Measurements from ENCODE around the gene DMRT2.

The DMRT2 gene

DNA sequence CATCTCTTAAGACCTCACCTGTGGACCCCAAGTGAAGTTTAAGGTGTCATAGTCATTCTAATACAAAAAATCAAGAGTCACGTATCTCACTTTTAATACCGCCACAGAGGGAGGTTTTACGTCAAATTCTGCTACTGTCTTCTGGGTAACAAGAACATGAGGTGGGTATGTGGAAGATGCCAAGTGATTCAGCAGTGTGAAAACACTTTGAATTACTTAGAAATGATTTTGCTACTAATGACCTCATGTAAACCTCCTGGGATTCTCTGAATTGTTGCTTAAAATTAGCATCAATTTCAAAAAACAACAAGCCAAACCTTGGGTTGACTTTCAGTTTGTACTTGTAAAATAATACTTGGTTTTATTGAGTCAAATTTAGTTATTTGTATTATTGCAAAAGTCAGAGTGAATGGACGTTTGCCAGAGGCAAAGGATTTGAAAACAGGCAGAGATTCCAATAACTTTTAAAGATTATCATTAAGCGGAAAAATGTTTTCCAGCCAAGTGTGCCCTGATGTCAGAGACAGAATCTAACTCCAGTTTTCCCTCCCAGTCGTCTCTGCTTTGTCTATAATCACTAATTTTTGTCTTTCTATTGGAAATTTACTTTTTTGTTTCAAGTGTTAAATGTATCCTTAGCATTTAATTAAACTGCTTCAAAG is 8.8 kb downstream of the DMRT2 start:
- TF ChIP-seq CTCF (IDR thresholded peaks at IDR 0.05; ENCODE audit: low read length, missing control alignments), result no peak
- no peak overlapping the region for H3K4me3 ChIP-seq (replicated peaks; ENCODE audit: low read depth, low read length)
- DNase-seq (ENCODE audit: low read depth), result no peak

GRCh38 chr9:1065130-1065529 is 15.0 kb downstream of the DMRT2 start:
- TF ChIP-seq CTCF (IDR thresholded peaks at IDR 0.05; ENCODE audit: low read length, missing control alignments), result no peak
- no peak overlapping the region for H3K4me3 ChIP-seq (replicated peaks; ENCODE audit: low read depth, low read length)
- DNase-seq (ENCODE audit: low read depth), result no peak

DNA sequence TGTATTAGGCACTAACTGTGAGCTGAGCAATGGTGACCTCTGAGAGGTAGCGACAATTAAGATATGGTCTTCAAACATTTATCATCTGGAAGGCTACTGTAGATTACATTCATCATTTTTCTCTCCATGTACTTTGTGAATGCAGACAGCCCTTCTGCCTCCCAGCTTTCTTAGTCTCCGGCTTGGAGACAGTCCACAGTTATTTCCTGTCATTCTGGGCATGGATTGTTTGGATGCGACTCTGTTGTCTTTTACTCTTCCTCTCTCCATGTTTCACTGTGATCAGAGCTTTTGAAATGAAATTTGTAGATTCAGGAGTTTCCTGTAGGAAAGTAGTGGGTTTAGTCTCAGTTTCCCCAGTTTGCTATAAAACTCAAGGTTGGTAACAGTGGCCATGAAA is 20.5 kb downstream of the DMRT2 start:
- DNase-seq (ENCODE audit: low read depth), result no peak

GRCh38 chr9:1071730-1072129 is 21.6 kb downstream of the DMRT2 start:
- no peak overlapping the region for H3K4me3 ChIP-seq (replicated peaks; ENCODE audit: low read depth, low read length)
- no peak for TF ChIP-seq CTCF (IDR thresholded peaks at IDR 0.05; ENCODE audit: low read length, missing control alignments)
- no peak for DNase-seq (ENCODE audit: low read depth)

More for the DNA sequence above, 20.5 kb downstream of the DMRT2 start:
- no peak for TF ChIP-seq CTCF (IDR thresholded peaks at IDR 0.05; ENCODE audit: low read length, missing control alignments)
- no peak overlapping the region for H3K4me3 ChIP-seq (replicated peaks; ENCODE audit: low read depth, low read length)

DNA sequence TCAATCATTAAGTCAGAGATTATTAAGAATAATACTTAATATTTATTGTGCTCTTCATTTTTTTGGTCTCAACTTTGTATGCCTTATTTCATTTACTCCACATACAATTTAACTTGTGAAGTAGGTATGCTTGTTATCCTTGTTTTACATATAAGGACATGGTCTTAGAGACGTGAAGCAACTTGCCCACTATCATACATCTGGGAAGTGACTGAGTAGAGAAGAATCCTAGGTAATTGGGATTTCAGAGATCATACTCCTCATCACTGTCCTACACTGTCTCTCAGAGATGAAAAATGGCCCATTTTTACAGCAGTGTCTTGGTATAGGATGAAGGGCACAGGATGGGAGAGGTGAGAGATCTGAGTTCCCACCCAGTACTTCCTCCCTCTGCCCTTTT is 23.3 kb downstream of the DMRT2 start:
- DNase-seq (ENCODE audit: low read depth), result no peak
- H3K4me3 ChIP-seq (replicated peaks; ENCODE audit: low read depth, low read length), result no peak overlapping the region
- no peak for TF ChIP-seq CTCF (IDR thresholded peaks at IDR 0.05; ENCODE audit: low read length, missing control alignments)

- no peak for DNase-seq (ENCODE audit: low read depth)
- TF ChIP-seq CTCF (IDR thresholded peaks at IDR 0.05; ENCODE audit: low read length, missing control alignments), result no peak
- no peak overlapping the region for H3K4me3 ChIP-seq (replicated peaks; ENCODE audit: low read depth, low read length)
These were observed 27.5 kb downstream of the DMRT2 start for GRCh38 chr9:1077616-1078015.

DNA sequence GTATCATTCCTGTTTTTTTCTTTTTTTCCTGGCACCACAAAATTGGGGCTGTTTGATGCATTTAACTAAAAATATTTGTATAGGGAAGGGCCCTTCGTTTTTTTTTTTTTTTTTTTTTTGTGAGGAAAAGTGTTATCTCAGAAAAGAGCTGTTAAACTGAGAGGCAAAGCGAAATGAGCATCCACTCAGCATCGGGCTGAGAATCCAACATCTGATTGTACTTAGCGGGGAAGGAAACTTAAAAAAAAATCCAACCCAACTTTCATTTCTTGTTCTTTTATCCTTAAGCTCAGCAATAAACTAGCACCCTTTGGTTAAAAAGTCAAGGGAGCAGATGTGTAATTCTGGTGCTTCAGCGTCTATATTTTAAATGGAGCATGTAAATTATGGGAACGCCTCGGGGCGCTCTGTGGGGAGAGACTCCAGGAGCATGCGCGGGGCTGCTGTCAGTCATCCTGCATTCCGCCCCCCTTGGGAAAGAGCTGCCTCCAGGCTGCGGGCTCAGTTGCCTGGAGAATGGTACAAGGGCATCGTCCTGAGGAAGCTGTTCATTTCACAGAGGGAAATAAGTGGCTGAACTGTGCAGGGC is 33.3 kb downstream of the DMRT2 start:
- TF ChIP-seq CTCF (IDR thresholded peaks at IDR 0.05; ENCODE audit: low read length, missing control alignments), result no peak
- no peak for DNase-seq (ENCODE audit: low read depth)
- H3K4me3 ChIP-seq (replicated peaks; ENCODE audit: low read depth, low read length), result peak overlapping the region; percentile 18
